Measurements from ENCODE around the gene MYL9. TPM values are rescaled to one million over a fixed set of nuclear protein-coding genes. Genes with fewer than 3 reads are reported as not detected.

MYL9 gene
- total RNA-seq, 4 donors from 2014 or later = 156 to 974 (median 332) TPM

- intact Hi-C loops (cut with DNase I; ENCODE audit: low total_unique reads) = no loop called here
- in situ Hi-C loops (cut with MboI; ENCODE audit: low pct_ligation_motif_present in 1 of 4, low pct_unique_long_range_greater_than_20kb in 1 of 4, low sequenced_read_pairs in 3 of 4) = loop anchor here in 1 of 4 donors (25.0 kb wide), 1 partner anchor 188 kb away; the partner anchor contains the start of gene DSN1
Observed at GRCh38 chr20:36573798-36574365, 32.6 kb downstream of the MYL9 start.

GRCh38 chr20:36574366-36575135, 33.2 kb downstream of the MYL9 start:
- H3K27me3 ChIP-seq = no peaks in the 10 kb centered on the region
- intact Hi-C loops (cut with DNase I; ENCODE audit: low total_unique reads) (no loop called here), in situ Hi-C loops (cut with MboI; ENCODE audit: low pct_ligation_motif_present in 1 of 4, low pct_unique_long_range_greater_than_20kb in 1 of 4, low sequenced_read_pairs in 3 of 4) (loop anchor here in 1 of 4 donors (25.0 kb wide), 1 partner anchor 188 kb away; the partner anchor contains the start of gene DSN1)
- peak; percentile 17 for TF ChIP-seq POLR2A (IDR thresholded peaks at IDR 0.05)
- TF ChIP-seq CTCF (IDR thresholded peaks at IDR 0.05) = peak in 1 of 5 experiments; percentile 8
- TF ChIP-seq EP300 (IDR thresholded peaks at IDR 0.05; ENCODE audit: low read depth) = no peak
- peak in 2 of 3 donors; percentile 7 to 41 for TF ChIP-seq POLR2AphosphoS5 (IDR thresholded peaks at IDR 0.05)
- peak overlapping the region; percentile 59 to 81 (median 76) for H3K4me3 ChIP-seq
- H3K36me3 ChIP-seq = peaks cover 0 to 3% (median 0%) of the 10 kb centered on the region in 4 donors
- peak overlapping the region; percentile 89 to 97 (median 92) for H3K27ac ChIP-seq
- H3K4me1 ChIP-seq = peaks cover 11 to 31% (median 26%) of the 10 kb centered on the region in 4 donors
- no peaks in the 10 kb centered on the region for H3K9me3 ChIP-seq
- WGBS, 2 donors (ENCODE audit: low coverage in 1 of 2) = 1% methylated on average over 39 of the region's 69 CpGs; no CpG with 5 or more reads in 1 of the 2 donors
- peak; percentile 68 for DNase-seq

More at GRCh38 chr20:36573798-36574365, 32.6 kb downstream of the MYL9 start:
- Histone ChIP-seq H3K9me3 (no peaks in the 10 kb centered on the region), H3K36me3 (no peaks in the 10 kb centered on the region), H3K27me3 (no peaks in the 10 kb centered on the region), H3K27ac (peak overlapping the region; percentile 89 to 97 (median 92)), H3K4me1 (peaks cover 11 to 31% (median 26%) of the 10 kb centered on the region in 4 donors), H3K4me3 (peak overlapping the region; percentile 59 to 81 (median 76))
- DNase-seq = peak; percentile 54
- 1% methylated on average over 37 of the region's 53 CpGs; no CpG with 5 or more reads in 1 of the 2 donors for whole genome bisulfite sequencing, 2 donors (ENCODE audit: low coverage in 1 of 2)
- peak in 1 of 5 experiments; percentile 17 for TF ChIP-seq CTCF (IDR thresholded peaks at IDR 0.05)
- TF ChIP-seq POLR2AphosphoS5 (IDR thresholded peaks at IDR 0.05) = no peak
- no peak for TF ChIP-seq POLR2A (IDR thresholded peaks at IDR 0.05)

DNA sequence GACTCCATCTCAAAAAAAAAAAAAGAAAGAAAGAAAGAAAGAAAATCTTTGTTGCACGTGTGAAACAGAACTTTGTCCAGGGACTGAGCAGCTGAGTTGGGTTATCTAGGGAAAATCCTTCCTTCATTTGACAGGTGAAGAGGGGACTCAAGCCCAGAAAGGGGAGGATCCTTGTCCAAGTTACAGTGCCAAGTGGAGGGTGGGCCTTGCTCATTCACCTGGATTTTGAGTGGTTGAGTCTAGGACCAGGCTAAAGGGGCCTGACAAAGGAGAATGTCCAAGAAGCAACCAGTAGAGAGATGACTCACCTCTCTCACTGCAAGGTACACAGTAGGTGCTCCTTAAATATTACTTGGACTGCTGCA, 34.7 kb downstream of the MYL9 start:
- Histone ChIP-seq H3K27me3 (no peaks in the 10 kb centered on the region), H3K4me3 (no peak overlapping the region), H3K27ac (peak overlapping the region; percentile 89 to 97 (median 92)), H3K4me1 (peaks cover 11 to 31% (median 26%) of the 10 kb centered on the region in 4 donors), H3K36me3 (peaks cover 0 to 10% (median 0%) of the 10 kb centered on the region in 4 donors), H3K9me3 (no peaks in the 10 kb centered on the region)
- DNase-seq = no peak
- 57 to 71% methylated on average over 1 of the region's 1 CpG for WGBS, 2 donors (ENCODE audit: low coverage in 1 of 2)
- TF ChIP-seq POLR2A (IDR thresholded peaks at IDR 0.05) (no peak), POLR2AphosphoS5 (IDR thresholded peaks at IDR 0.05) (no peak), EP300 (IDR thresholded peaks at IDR 0.05; ENCODE audit: low read depth) (no peak), CTCF (IDR thresholded peaks at IDR 0.05) (no peak)
- in situ Hi-C loops (cut with MboI; ENCODE audit: low pct_ligation_motif_present in 1 of 4, low pct_unique_long_range_greater_than_20kb in 1 of 4, low sequenced_read_pairs in 3 of 4) (no loop called here), intact Hi-C loops (cut with DNase I; ENCODE audit: low total_unique reads) (no loop called here)

GRCh38 chr20:36578356-36579041, 37.2 kb downstream of the MYL9 start:
- intact Hi-C loops (cut with DNase I; ENCODE audit: low total_unique reads) = no loop called here
- Histone ChIP-seq H3K36me3 (peaks cover 0 to 15% (median 0%) of the 10 kb centered on the region in 4 donors), H3K27ac (no peak overlapping the region), H3K4me3 (no peak overlapping the region), H3K27me3 (no peaks in the 10 kb centered on the region), H3K4me1 (peaks cover 8 to 25% (median 23%) of the 10 kb centered on the region in 4 donors), H3K9me3 (no peaks in the 10 kb centered on the region)
- no peak for TF ChIP-seq CTCF (IDR thresholded peaks at IDR 0.05)
- no peak for TF ChIP-seq EP300 (IDR thresholded peaks at IDR 0.05; ENCODE audit: low read depth)
- no peak for TF ChIP-seq POLR2AphosphoS5 (IDR thresholded peaks at IDR 0.05)
- TF ChIP-seq POLR2A (IDR thresholded peaks at IDR 0.05) = no peak
- in situ Hi-C loops (cut with MboI; ENCODE audit: low pct_ligation_motif_present in 1 of 4, low pct_unique_long_range_greater_than_20kb in 1 of 4, low sequenced_read_pairs in 3 of 4) = no loop called here
- no peak for DNase-seq
- WGBS, 2 donors (ENCODE audit: low coverage in 1 of 2) = 98 to 100% methylated on average over 2 to 15 of the region's 15 CpGs

Data from transverse colon (tissue), 4 donors.